Liver (tissue), 9 donors: Measurements from ENCODE around the gene SAMSN1. TPM values are rescaled to one million over a fixed set of nuclear protein-coding genes. Genes with fewer than 3 reads are reported as not detected.
A peak's percentile ranks its signal among the peaks of the same experiment; 100 is the strongest.

Experiments used
- DNase-seq: peaks from one replicate; pipeline ENCODE4 v3.0.0-alpha.2; 2017; ENCODE audit warnings: low spot score
- H3K27ac ChIP-seq, 2 donors: one replicate each; pipeline ENCODE4 v1.7.0; 2013; ENCODE audit warnings: inconsistent platforms in 2 of 2, low read length in 2 of 2, control low read depth in 1 of 2, low read depth in 1 of 2, mild to moderate bottlenecking in 1 of 2
- H3K27me3 ChIP-seq, 4 donors: one replicate each; pipeline versions ENCODE4 v1.6.1 to v1.7.0; 2013; ENCODE audit warnings: low read length in 3 of 4, inconsistent platforms in 1 of 4, mild to moderate bottlenecking in 1 of 4, moderate library complexity in 1 of 4; ENCODE audit not compliant: control insufficient read depth in 4 of 4, insufficient read depth in 4 of 4
- H3K36me3 ChIP-seq, 4 donors: one replicate each; pipeline versions ENCODE4 v1.6.1 to v1.7.0; 2013; ENCODE audit warnings: low read length in 3 of 4, mild to moderate bottlenecking in 3 of 4, low read depth in 1 of 4, moderate library complexity in 1 of 4; ENCODE audit not compliant: control insufficient read depth in 4 of 4, insufficient read depth in 3 of 4
- H3K4me1 ChIP-seq, 4 donors: one replicate each; pipeline versions ENCODE4 v1.6.1 to v1.7.0; 2013; ENCODE audit warnings: low read length in 3 of 4, mild to moderate bottlenecking in 3 of 4, moderate library complexity in 1 of 4; ENCODE audit not compliant: control insufficient read depth in 4 of 4, insufficient read depth in 4 of 4
- H3K4me3 ChIP-seq, 3 donors: one replicate each; pipeline versions ENCODE4 v1.6.1 to v1.7.0; 2013; ENCODE audit warnings: low read length in 3 of 3, control low read depth in 1 of 3, low read depth in 1 of 3, mild to moderate bottlenecking in 1 of 3
- H3K9ac ChIP-seq, 2 donors: one replicate each; pipeline ENCODE4 v1.7.0; 2013; ENCODE audit warnings: low read length in 2 of 2, mild to moderate bottlenecking in 2 of 2, moderate library complexity in 2 of 2, control low read depth in 1 of 2, low read depth in 1 of 2
- H3K9me3 ChIP-seq, 4 donors: one replicate each; pipeline versions ENCODE4 v1.6.1 to v1.7.0; 2013; ENCODE audit warnings: low read length in 3 of 4; ENCODE audit not compliant: control insufficient read depth in 4 of 4
- ATF3 ChIP-seq: IDR thresholded peaks from 2 replicates; pipeline ENCODE4 v1.6.1; 2016; ENCODE audit warnings: antibody characterized with exemption
- CTCF ChIP-seq: fragments of 150-350 bp; IDR thresholded peaks from 2 replicates; pipeline ENCODE4 v1.5.1; 2017; ENCODE audit warnings: improper control_type of control experiment, low read depth, low read length; ENCODE audit not compliant: missing input control
- EGR1 ChIP-seq, 2 donors: IDR thresholded peaks; 2 replicates each; pipeline ENCODE4 v1.6.1; 2016 to 2018; ENCODE audit warnings: antibody characterized with exemption in 2 of 2, low read depth in 2 of 2
- RAD21 ChIP-seq, 2 donors: IDR thresholded peaks; 2 replicates each; pipeline ENCODE4 v1.6.1; 2016; ENCODE audit warnings: antibody characterized with exemption in 2 of 2, mild to moderate bottlenecking in 2 of 2
- REST ChIP-seq: IDR thresholded peaks from 2 replicates; pipeline ENCODE4 v1.6.1; 2016; ENCODE audit warnings: antibody characterized with exemption, mild to moderate bottlenecking
- YY1 ChIP-seq: IDR thresholded peaks from 2 replicates; pipeline ENCODE4 v1.6.1; 2016; ENCODE audit warnings: antibody characterized with exemption, mild to moderate bottlenecking
- WGBS: extraction: QIAGEN DNeasy Blood & Tissue Kit; methylation state at CpG from one replicate; pipeline ENCODE4 v1.1.7; 2013; 5-methylcytosine and 5-hydroxymethylcytosine counted together
- polyA plus RNA-seq, 2 donors: library from polyadenylated mRNA; stranded (reverse) in 1 of 2; unstranded in 1 of 2; fragments of 200-250 nt in 1 of 2; fragments of >200 nt in 1 of 2; fragmentation: Nextera tagmentation in 1 of 2; extraction: Ambion mirVana in 1 of 2; gene quantifications; one replicate each; pipeline versions ENCODE4 v1.2.1 to v1.2.3, GENCODE V29; 2013 to 2015
- total RNA-seq, 2 donors: library from RNA; depleted of rRNA; stranded (reverse); fragments of >200 nt; gene quantifications; one replicate each; pipeline ENCODE4 v1.2.3, GENCODE V29; 2014
- TF ChIP-seq, protein P1 (sequence below): IDR thresholded peaks from 2 replicates; pipeline ENCODE4 v1.6.1; 2016; ENCODE audit warnings: antibody characterized with exemption
- donor health status: healthy.
- donor health status: healthy.
- donor health status: healthy.
- donor health status: healthy.
- donor health status: healthy.

SAMSN1 gene
- total and polyA plus RNA-seq, 4 donors, result 2.2 to 9.0 (median 3.4) TPM

GRCh38 chr21:14482165-14482564 lies 64.0 kb downstream of the SAMSN1 start (continued):
- TF ChIP-seq REST, result no peak
- TF ChIP-seq, protein P1, sequence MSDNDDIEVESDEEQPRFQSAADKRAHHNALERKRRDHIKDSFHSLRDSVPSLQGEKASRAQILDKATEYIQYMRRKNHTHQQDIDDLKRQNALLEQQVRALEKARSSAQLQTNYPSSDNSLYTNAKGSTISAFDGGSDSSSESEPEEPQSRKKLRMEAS, result no peak

DNA sequence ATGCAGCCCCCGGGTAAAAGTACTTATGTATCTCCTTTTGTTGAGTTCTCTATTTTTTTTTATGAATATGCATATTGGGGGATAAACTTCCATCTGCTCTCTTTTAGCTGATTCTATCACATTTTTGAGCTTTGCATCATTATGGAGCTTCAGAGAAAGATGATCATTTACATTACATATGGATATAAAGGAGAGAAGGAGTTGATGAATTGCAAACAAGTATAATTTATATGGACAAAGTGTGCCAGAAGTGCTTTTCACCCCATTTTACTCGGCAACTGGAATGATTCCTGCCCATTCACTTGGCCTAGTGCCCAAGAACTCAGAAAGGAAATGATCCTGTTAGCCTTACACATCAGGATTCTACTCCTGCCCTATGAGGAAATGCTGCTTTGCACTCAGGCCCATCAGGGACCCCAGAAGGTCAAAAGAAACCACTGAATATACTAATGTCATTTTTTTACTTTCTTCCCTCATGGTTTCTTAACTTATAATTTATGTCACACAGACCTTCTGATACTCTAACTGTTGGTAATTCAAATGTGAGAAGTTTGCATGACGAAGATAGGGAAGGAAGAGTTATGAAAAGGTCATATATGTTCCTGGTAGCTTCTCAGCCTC lies 65.6 kb downstream of the SAMSN1 start:
- no peak overlapping the region for H3K4me3 ChIP-seq
- 56% methylated on average over 3 of the region's 3 CpGs for WGBS
- H3K27ac ChIP-seq, result peak overlapping the region in 1 of 2 donors; percentile 18
- H3K9me3 ChIP-seq, result no peaks in the 10 kb centered on the region
- DNase-seq, result no peak
- H3K9ac ChIP-seq, result no peak overlapping the region
- TF ChIP-seq, protein P1, result no peak
- no peak for TF ChIP-seq REST
- TF ChIP-seq YY1, result no peak
- TF ChIP-seq ATF3, result no peak
- TF ChIP-seq CTCF, result no peak
- TF ChIP-seq EGR1 (IDR thresholded peaks at IDR 0.05; ENCODE audit: low read depth in 2 of 2), result no peak
- TF ChIP-seq RAD21 (IDR thresholded peaks at IDR 0.05), result no peak
- no peaks in the 10 kb centered on the region for H3K27me3 ChIP-seq
- H3K36me3 ChIP-seq, result no peaks in the 10 kb centered on the region
- no peaks in the 10 kb centered on the region for H3K4me1 ChIP-seq
